GM12892 (cell line): ENCODE measurements around the gene LACTB. TPM values are rescaled to one million over a fixed set of nuclear protein-coding genes. Genes with fewer than 3 reads are reported as not detected.

Experiments used
- DNase-seq: peaks from one replicate; pipeline ENCODE4 v3.0.0; 2011; ENCODE audit not compliant: insufficient read length
- FAIRE-seq: peaks from 2 replicates; lab custom pipeline; 2011; peaks lifted over from hg19 to GRCh38; lab: Jason Lieb, UNC
- POLR2A ChIP-seq: IDR thresholded peaks from 2 replicates; pipeline ENCODE4 v1.6.1; 2011; ENCODE audit warnings: low read depth, low read length, control low read depth
- POLR2AphosphoS5 ChIP-seq: IDR thresholded peaks from 2 replicates; pipeline ENCODE4 v1.6.1; 2011; ENCODE audit warnings: low read depth, low read length, control low read depth
- TAF1 ChIP-seq: IDR thresholded peaks from 2 replicates; pipeline ENCODE4 v1.6.1; 2011; ENCODE audit warnings: low read depth, mild to moderate bottlenecking, control low read depth, low read length, borderline replicate concordance
- polyA plus RNA-seq: library from polyadenylated mRNA; unstranded; fragments of >200 nt; gene quantifications from one replicate; pipeline ENCODE4 v1.2.1, GENCODE V29; 2012; ENCODE audit warnings: missing spikeins, inconsistent platforms; ENCODE audit not compliant: missing spikeins

The LACTB gene
- polyA plus RNA-seq: 28.7 TPM

GRCh38 chr15:63121382-63122001, at the start of gene LACTB:
Gene LACTB, plus strand, starts transcription at chr15:63121861. Its CDS starts 11 bp downstream, at chr15:63121872.
- TF ChIP-seq POLR2AphosphoS5 (no peak), POLR2A (peak; percentile 37; the same call in 1 of the 2 replicates)
- peak; percentile 68 for DNase-seq
- FAIRE-seq: no peak

GRCh38 chr15:63072023-63072650, 49.5 kb upstream of the LACTB start:
- no peak for FAIRE-seq
- no peak for DNase-seq
- TF ChIP-seq POLR2AphosphoS5 (no peak), POLR2A (no peak), TAF1 (no peak)

GRCh38 chr15:63072809-63073277, 48.8 kb upstream of the LACTB start:
- FAIRE-seq (no peak), DNase-seq (no peak)
- TF ChIP-seq POLR2A: no peak
- no peak for TF ChIP-seq POLR2AphosphoS5
- TF ChIP-seq TAF1: no peak

- TF ChIP-seq POLR2A: no peak
- no peak for TF ChIP-seq TAF1
- no peak for TF ChIP-seq POLR2AphosphoS5
- DNase-seq (no peak), FAIRE-seq (no peak)
Observed at GRCh38 chr15:63073497-63074172, 48.0 kb upstream of the LACTB start.

- DNase-seq: no peak
- FAIRE-seq: no peak
- TF ChIP-seq POLR2AphosphoS5 (no peak), TAF1 (no peak), POLR2A (no peak)
Observed at GRCh38 chr15:63075015-63075983, 46.4 kb upstream of the LACTB start.

- no peak for DNase-seq
- TF ChIP-seq POLR2AphosphoS5 (no peak), TAF1 (no peak), POLR2A (no peak)
- no peak for FAIRE-seq
Observed at GRCh38 chr15:63075984-63076713, 45.5 kb upstream of the LACTB start.

GRCh38 chr15:63076714-63077046, 45.0 kb upstream of the LACTB start:
- TF ChIP-seq TAF1: no peak
- TF ChIP-seq POLR2A: no peak
- no peak for TF ChIP-seq POLR2AphosphoS5
- no peak for DNase-seq
- FAIRE-seq: no peak

GRCh38 chr15:63077952-63078351, 43.7 kb upstream of the LACTB start:
- no peak for FAIRE-seq
- TF ChIP-seq TAF1 (no peak), POLR2A (no peak), POLR2AphosphoS5 (no peak)
- no peak for DNase-seq

GRCh38 chr15:63079947-63080626, 41.6 kb upstream of the LACTB start:
- no peak for TF ChIP-seq TAF1
- no peak for TF ChIP-seq POLR2A
- TF ChIP-seq POLR2AphosphoS5: no peak
- DNase-seq (no peak), FAIRE-seq (no peak)

GRCh38 chr15:63080634-63081250, 40.9 kb upstream of the LACTB start:
- DNase-seq (no peak), FAIRE-seq (no peak)
- no peak for TF ChIP-seq TAF1
- no peak for TF ChIP-seq POLR2A
- TF ChIP-seq POLR2AphosphoS5: no peak
